Duodenal mucosa (tissue), 2 donors: Measurements from ENCODE around the gene PTMA.

Source experiments
- H3K27ac ChIP-seq: one replicate; pipeline ENCODE4 v1.7.0; 2013; ENCODE audit warnings: low read depth, low read length
- H3K27me3 ChIP-seq, 2 donors: one replicate each; pipeline ENCODE4 v1.7.0; 2013; ENCODE audit warnings: low read length in 2 of 2, control low read depth in 1 of 2; ENCODE audit not compliant: insufficient read depth in 2 of 2, control insufficient read depth in 1 of 2
- H3K36me3 ChIP-seq, 2 donors: one replicate each; pipeline ENCODE4 v1.7.0; 2013; ENCODE audit warnings: low read length in 2 of 2, control low read depth in 1 of 2; ENCODE audit not compliant: insufficient read depth in 2 of 2, control insufficient read depth in 1 of 2
- H3K4me1 ChIP-seq, 2 donors: one replicate each; pipeline ENCODE4 v1.7.0; 2013; ENCODE audit warnings: low read length in 2 of 2, control low read depth in 1 of 2; ENCODE audit not compliant: insufficient read depth in 2 of 2, control insufficient read depth in 1 of 2
- H3K4me3 ChIP-seq, 2 donors: one replicate each; pipeline ENCODE4 v1.7.0; 2013; ENCODE audit warnings: low read length in 2 of 2, low read depth in 1 of 2
- H3K9ac ChIP-seq, 2 donors: one replicate each; pipeline ENCODE4 v1.7.0; 2013; ENCODE audit warnings: low read length in 2 of 2, low read depth in 1 of 2
- H3K9me3 ChIP-seq, 2 donors: one replicate each; pipeline ENCODE4 v1.7.0; 2013; ENCODE audit warnings: low read length in 2 of 2, control low read depth in 1 of 2; ENCODE audit not compliant: control insufficient read depth in 1 of 2

Gene PTMA

GRCh38 chr2:231752061-231752460 is 43.7 kb downstream of the PTMA start:
- H3K27me3 ChIP-seq = no peaks in the 10 kb centered on the region
- H3K4me3 ChIP-seq = no peak overlapping the region
- H3K9me3 ChIP-seq = no peaks in the 10 kb centered on the region
- H3K36me3 ChIP-seq = no peaks in the 10 kb centered on the region
- H3K27ac ChIP-seq = no peak overlapping the region
- H3K4me1 ChIP-seq = no peaks in the 10 kb centered on the region
- H3K9ac ChIP-seq = no peak overlapping the region

GRCh38 chr2:231761735-231762134 is 53.4 kb downstream of the PTMA start:
- Histone ChIP-seq H3K4me1 (no peaks in the 10 kb centered on the region), H3K27ac (no peak overlapping the region), H3K27me3 (no peaks in the 10 kb centered on the region), H3K9ac (no peak overlapping the region), H3K9me3 (no peaks in the 10 kb centered on the region), H3K36me3 (no peaks in the 10 kb centered on the region), H3K4me3 (no peak overlapping the region)
